IPS-20b (cell line): Measurements from ENCODE around the gene STK4.

ENCODE experiments used
- H3K27ac ChIP-seq: one replicate; pipeline ENCODE4 v1.5.1; 2013; ENCODE audit warnings: low read length
- H3K27me3 ChIP-seq: 2 replicates; pipeline ENCODE4 v1.6.1; 2013; ENCODE audit warnings: mild to moderate bottlenecking, low read length, inconsistent platforms; ENCODE audit not compliant: insufficient read depth
- H3K36me3 ChIP-seq: 2 replicates; pipeline ENCODE4 v1.6.1; 2013; ENCODE audit warnings: low read depth, mild to moderate bottlenecking, inconsistent platforms, low read length, moderate library complexity; ENCODE audit not compliant: insufficient read depth
- H3K4me1 ChIP-seq: 2 replicates; pipeline ENCODE4 v1.6.1; 2013; ENCODE audit warnings: mild to moderate bottlenecking, control low read depth, inconsistent platforms, low read length, moderate library complexity; ENCODE audit not compliant: insufficient read depth
- H3K4me3 ChIP-seq: 2 replicates; pipeline ENCODE4 v1.5.1; 2013; ENCODE audit warnings: mild to moderate bottlenecking, low read length, inconsistent platforms
- H3K9ac ChIP-seq: 2 replicates; pipeline ENCODE4 v1.6.1; 2013; ENCODE audit warnings: low read depth, mild to moderate bottlenecking, inconsistent platforms, low read length, moderate library complexity
- H3K9me3 ChIP-seq: 2 replicates; pipeline ENCODE4 v1.6.1; 2013; ENCODE audit warnings: mild to moderate bottlenecking, low read depth, low read length, inconsistent platforms; ENCODE audit not compliant: insufficient read depth

Gene STK4

GRCh38 chr20:44956410-44956809 is 9.9 kb upstream of the STK4 start:
- Histone ChIP-seq H3K9ac (no peak overlapping the region), H3K27ac (no peak overlapping the region), H3K27me3 (peaks cover 8% of the 10 kb centered on the region), H3K4me1 (peaks cover 14% of the 10 kb centered on the region; the same call in 1 of the 2 replicates), H3K4me3 (no peak overlapping the region), H3K9me3 (no peaks in the 10 kb centered on the region), H3K36me3 (peaks cover 60% of the 10 kb centered on the region)

GRCh38 chr20:44958276-44958675 is 8.0 kb upstream of the STK4 start:
- Histone ChIP-seq H3K9ac (no peak overlapping the region), H3K9me3 (no peaks in the 10 kb centered on the region), H3K36me3 (peaks cover 41% of the 10 kb centered on the region), H3K27ac (no peak overlapping the region), H3K27me3 (peaks cover 22% of the 10 kb centered on the region), H3K4me3 (no peak overlapping the region), H3K4me1 (peaks cover 16% of the 10 kb centered on the region; the same call in 1 of the 2 replicates)

GRCh38 chr20:44959082-44959637 is 7.2 kb upstream of the STK4 start:
- Histone ChIP-seq H3K4me3 (peak overlapping the region; percentile 95), H3K27me3 (peaks cover 30% of the 10 kb centered on the region), H3K36me3 (peaks cover 32% of the 10 kb centered on the region), H3K4me1 (peaks cover 16% of the 10 kb centered on the region; the same call in 1 of the 2 replicates), H3K9me3 (no peaks in the 10 kb centered on the region), H3K9ac (peak overlapping the region; percentile 85; the same call in 1 of the 2 replicates), H3K27ac (no peak overlapping the region)

DNA sequence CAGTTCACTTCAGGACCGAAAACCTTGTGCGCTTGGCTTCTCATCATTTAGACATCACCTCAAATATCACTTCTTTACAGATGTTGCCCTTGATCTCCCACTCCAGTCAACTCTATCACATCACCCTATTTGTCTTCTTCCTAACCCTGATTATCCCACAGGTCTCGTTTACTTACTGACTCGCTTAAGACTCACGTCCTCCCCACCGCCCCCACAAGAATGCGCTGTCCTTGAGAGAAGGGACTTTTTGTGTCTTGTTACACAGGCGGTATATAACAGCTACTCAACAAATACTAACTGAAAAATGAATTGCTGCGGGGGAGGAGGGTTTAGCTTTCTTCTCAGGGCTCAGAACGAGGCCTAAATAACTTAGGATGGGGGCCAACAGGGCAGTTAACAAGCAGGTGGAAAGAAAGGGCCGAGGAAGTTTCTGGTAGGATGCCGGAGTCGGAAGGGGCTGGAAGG is 6.6 kb upstream of the STK4 start:
- H3K27ac ChIP-seq: no peak overlapping the region

GRCh38 chr20:44960103-44960852 is 6.0 kb upstream of the STK4 start, which contains the start of gene TOMM34:
TSS of gene TOMM34 (minus strand) at chr20:44960397. CDS start at chr20:44960333, 64 bp downstream.
- H3K4me3 ChIP-seq: peak within 1 kb of the TSS; percentile 95
- H3K27ac ChIP-seq: no peak within 1 kb of the TSS
- H3K36me3 ChIP-seq: peaks cover 21% of the 10 kb centered on the region
- H3K4me1 ChIP-seq: peaks cover 16% of the 10 kb centered on the region; the same call in 1 of the 2 replicates
- peaks cover 39% of the 10 kb centered on the region for H3K27me3 ChIP-seq
- H3K9ac ChIP-seq: peak within 1 kb of the TSS; percentile 85; the same call in 1 of the 2 replicates
- H3K9me3 ChIP-seq: no peaks in the 10 kb centered on the region

More for the DNA sequence above, 6.6 kb upstream of the STK4 start:
- Histone ChIP-seq H3K27me3 (peaks cover 33% of the 10 kb centered on the region), H3K36me3 (peaks cover 27% of the 10 kb centered on the region), H3K9ac (peak overlapping the region; percentile 85; the same call in 1 of the 2 replicates), H3K4me1 (peaks cover 16% of the 10 kb centered on the region; the same call in 1 of the 2 replicates), H3K4me3 (peak overlapping the region; percentile 95), H3K9me3 (no peaks in the 10 kb centered on the region)

DNA sequence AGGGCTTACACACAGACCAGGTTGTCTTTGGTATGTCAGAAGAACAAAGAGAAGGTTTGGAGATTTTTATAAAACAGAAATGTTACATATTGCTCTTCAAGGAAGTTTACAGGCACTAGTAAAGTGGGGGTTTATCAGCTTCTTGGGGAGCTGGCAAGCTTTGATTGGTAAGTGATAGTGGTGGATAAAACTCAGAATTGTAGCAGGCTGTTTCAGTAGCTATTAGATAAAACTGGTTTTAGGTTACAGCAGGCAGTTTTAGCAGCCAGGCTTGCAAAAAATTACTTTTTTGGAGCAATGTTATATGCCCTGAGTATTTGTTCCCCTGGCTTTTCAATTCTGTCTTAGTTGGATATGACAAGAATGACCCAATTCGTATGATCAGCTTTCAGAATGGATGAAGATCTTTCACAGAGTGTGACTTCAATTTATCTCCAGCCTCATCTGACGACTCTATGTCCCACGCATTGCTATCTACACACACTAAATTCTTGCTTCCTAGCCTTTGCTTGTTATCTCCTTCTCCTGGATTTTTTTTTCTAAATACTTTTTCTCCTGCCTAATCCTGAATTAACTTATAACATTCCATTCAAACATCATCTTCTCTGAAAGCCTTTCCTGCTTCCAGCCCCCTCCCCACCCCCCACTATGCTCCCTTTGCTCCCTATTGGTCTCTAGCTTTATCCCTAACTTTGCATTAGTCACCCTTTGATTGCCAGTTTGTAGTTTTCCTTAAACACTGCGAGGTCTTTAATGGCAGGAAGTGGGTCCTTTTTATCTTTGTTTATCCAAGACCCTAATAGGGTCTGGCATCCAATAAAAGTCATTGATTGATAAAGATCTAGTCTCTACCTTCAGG is 5.1 kb upstream of the STK4 start:
- Histone ChIP-seq H3K9ac (no peak overlapping the region), H3K9me3 (no peaks in the 10 kb centered on the region), H3K4me3 (peak overlapping the region; percentile 4; the same call in 1 of the 2 replicates), H3K27me3 (peaks cover 40% of the 10 kb centered on the region), H3K27ac (no peak overlapping the region), H3K4me1 (peaks cover 20% of the 10 kb centered on the region; the same call in 1 of the 2 replicates), H3K36me3 (peaks cover 11% of the 10 kb centered on the region; the same call in 1 of the 2 replicates)

DNA sequence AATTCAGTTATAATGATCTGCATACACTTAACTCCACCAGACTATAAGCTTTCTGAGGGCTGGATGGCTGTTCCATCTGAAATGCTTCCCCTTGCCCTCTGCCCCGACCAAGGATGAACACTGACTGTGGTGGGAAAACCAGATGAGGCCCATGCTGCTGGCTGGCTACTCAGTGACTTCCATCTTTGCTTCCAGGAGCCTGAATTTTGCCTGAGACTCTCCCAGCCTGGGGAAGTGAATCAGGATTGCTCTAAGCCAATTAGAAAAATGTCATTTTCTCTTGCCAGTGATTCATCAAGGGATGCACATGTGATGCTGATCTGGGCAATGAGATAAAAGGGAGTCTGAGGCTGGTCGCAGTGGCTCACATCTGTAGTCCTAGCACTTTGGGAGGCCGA is 4.4 kb upstream of the STK4 start:
- peaks cover 7% of the 10 kb centered on the region; the same call in 1 of the 2 replicates for H3K36me3 ChIP-seq
- no peaks in the 10 kb centered on the region for H3K9me3 ChIP-seq
- H3K4me3 ChIP-seq: no peak overlapping the region
- H3K4me1 ChIP-seq: peaks cover 20% of the 10 kb centered on the region; the same call in 1 of the 2 replicates
- no peak overlapping the region for H3K9ac ChIP-seq
- no peak overlapping the region for H3K27ac ChIP-seq
- peaks cover 40% of the 10 kb centered on the region for H3K27me3 ChIP-seq

DNA sequence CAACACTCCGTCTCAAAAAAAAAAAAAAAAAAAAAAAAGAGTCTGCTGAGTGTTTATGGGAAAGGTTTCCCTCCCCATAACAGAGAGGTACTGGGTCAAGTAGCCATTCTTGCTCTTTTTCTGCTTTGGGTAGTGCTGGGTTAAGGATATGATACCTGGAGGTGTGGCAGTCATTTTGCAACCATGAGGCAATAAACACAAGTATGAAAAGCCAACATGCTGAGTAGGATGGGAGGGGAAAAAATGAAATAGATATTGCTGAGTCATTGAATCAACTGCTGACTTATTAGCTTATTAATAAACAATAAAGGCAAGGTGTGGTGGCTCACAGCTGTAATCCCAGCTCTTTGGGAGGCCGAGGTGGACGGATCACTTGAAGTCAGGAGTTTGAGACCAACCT is 3.8 kb upstream of the STK4 start:
- H3K27ac ChIP-seq: no peak overlapping the region
- no peak overlapping the region for H3K4me3 ChIP-seq
- no peaks in the 10 kb centered on the region for H3K9me3 ChIP-seq
- H3K4me1 ChIP-seq: peaks cover 20% of the 10 kb centered on the region; the same call in 1 of the 2 replicates
- no peak overlapping the region for H3K9ac ChIP-seq
- peaks cover 40% of the 10 kb centered on the region for H3K27me3 ChIP-seq
- H3K36me3 ChIP-seq: peaks cover 7% of the 10 kb centered on the region; the same call in 1 of the 2 replicates

DNA sequence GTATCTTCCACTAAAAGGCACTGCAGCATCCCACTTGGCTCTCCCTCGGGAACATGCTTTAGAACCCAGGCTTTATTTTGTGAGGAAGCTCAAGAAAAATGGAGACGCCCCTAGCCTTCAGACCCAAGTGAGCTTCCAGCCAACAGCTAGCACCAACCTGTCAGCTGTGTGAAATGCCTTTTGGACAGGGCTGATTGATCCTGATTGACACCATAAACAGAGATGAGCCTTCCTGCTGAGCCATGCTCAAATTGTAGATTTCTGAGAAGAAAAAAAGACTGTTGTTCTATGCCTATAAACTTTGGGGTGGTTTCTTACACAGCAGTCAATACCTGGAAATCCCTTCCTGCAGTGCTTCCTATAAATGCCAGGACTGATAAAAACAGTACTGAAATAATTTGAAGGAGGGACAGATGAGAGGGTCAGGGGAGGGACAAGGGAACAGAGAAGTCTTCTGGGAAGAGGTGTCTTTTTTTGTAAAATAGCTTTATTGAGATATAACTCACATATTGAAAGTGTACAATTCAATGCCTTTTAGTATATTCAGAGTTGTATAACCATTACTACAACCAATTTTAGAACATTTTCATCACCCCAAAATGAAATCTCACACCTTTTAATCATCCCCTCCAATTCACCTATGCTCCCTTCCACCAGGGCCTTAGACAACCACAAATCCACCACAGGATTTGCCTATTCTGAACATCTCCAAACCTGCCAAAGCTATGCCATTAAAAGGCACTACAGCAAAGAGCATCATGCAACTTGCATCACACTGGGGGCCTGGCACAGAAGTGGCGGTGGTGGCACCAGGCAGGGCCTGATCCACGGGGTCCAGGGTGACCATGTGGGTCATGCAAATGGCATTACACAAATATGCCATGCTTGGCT is 2.7 kb upstream of the STK4 start:
- peaks cover 40% of the 10 kb centered on the region for H3K27me3 ChIP-seq
- no peak overlapping the region for H3K27ac ChIP-seq
- peaks cover 20% of the 10 kb centered on the region; the same call in 1 of the 2 replicates for H3K4me1 ChIP-seq

GRCh38 chr20:44965651-44966029 is 672 bp upstream of the STK4 start:
- Histone ChIP-seq H3K9me3 (no peaks in the 10 kb centered on the region), H3K4me3 (peak overlapping the region; percentile 92), H3K27ac (no peak overlapping the region), H3K4me1 (peaks cover 14% of the 10 kb centered on the region; the same call in 1 of the 2 replicates), H3K27me3 (peaks cover 40% of the 10 kb centered on the region), H3K9ac (peak overlapping the region; percentile 52; the same call in 1 of the 2 replicates), H3K36me3 (no peaks in the 10 kb centered on the region)

More for the DNA sequence above, 2.7 kb upstream of the STK4 start:
- H3K9me3 ChIP-seq: no peaks in the 10 kb centered on the region
- no peak overlapping the region for H3K9ac ChIP-seq
- H3K36me3 ChIP-seq: peaks cover 1% of the 10 kb centered on the region; the same call in 1 of the 2 replicates
- no peak overlapping the region for H3K4me3 ChIP-seq
